Head of caudate nucleus (tissue), 42 donors: Measurements from ENCODE around the gene OASL.

Experiments used
- DNase-seq, 42 donors: peaks; one replicate each; pipeline versions ENCODE4 v3.0.0 to v3.0.0-alpha.2; 2020 to 2021; ENCODE audit warnings: mixed read lengths in 7 of 42
- intact Hi-C: fragments of 100-400 bp; cut with DNase I; formaldehyde crosslinking; loops from one replicate; pipeline ENCODE4 v1.15.0; 2022

The OASL gene

DNA sequence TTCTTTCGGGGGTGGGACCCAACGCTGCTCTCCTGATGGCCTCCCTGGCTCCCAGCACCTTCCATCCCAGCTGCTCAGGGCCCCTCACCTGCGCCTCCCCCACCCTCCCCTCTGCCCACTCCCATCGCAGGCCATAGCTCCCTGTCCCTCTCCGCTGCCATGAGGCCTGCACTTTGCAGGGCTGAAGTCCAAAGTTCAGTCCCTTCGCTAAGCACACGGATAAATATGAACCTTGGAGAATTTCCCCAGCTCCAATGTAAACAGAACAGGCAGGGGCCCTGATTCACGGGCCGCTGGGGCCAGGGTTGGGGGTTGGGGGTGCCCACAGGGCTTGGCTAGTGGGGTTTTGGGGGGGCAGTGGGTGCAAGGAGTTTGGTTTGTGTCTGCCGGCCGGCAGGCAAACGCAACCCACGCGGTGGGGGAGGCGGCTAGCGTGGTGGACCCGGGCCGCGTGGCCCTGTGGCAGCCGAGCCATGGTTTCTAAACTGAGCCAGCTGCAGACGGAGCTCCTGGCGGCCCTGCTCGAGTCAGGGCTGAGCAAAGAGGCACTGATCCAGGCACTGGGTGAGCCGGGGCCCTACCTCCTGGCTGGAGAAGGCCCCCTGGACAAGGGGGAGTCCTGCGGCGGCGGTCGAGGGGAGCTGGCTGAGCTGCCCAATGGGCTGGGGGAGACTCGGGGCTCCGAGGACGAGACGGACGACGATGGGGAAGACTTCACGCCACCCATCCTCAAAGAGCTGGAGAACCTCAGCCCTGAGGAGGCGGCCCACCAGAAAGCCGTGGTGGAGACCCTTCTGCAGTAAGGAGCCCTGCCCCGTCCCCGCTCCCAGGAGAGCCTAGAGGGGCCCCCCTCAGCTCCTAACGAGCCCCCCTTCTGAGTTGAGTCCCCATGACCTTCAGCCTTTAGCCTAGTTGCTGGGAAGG lies 60.5 kb downstream of the OASL start, which contains the start of gene HNF1A:
TSS of gene HNF1A (plus strand) at position 248 of the 924 bp plus-strand sequence. CDS start at position 474, 226 bp downstream.
- intact Hi-C loops, result no loop called here
- no peak for DNase-seq

DNA sequence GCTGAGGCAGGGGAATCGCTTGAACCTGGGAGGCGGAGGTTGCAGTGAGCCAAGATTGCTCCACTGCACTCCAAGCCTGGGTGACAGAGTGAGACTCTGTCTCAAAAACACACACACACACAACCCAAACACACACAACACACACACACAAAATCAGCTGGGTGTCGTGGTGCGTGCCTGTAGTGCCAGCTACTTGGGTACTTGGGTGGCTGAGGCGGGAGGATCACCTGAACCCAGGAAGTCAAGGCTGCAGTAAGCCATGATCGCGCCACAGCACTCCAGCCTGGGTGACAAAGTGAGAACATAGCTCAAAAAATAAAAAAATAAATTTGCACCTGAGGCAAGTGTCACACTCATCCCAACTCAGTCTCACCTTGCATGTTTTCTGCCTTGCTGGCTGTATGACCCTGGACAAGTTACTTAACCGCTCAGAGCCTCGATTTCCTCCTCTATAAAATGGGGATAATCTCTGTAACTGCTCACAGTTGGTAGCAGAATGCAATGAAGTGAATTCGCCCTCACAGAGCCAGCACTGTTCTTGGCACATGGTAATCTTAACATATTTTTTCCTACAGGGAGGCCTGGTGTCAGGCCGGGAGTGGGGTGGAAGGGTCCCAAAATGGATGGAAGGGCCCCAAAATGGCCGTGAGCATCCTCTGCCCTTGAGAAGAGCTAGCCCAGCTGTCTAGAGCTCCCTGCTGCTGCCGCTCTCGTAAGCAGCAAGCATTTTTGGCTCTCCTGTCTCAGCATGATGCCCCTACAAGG lies 61.3 kb downstream of the OASL start:
- intact Hi-C loops, result no loop called here
- DNase-seq, result no peak

DNA sequence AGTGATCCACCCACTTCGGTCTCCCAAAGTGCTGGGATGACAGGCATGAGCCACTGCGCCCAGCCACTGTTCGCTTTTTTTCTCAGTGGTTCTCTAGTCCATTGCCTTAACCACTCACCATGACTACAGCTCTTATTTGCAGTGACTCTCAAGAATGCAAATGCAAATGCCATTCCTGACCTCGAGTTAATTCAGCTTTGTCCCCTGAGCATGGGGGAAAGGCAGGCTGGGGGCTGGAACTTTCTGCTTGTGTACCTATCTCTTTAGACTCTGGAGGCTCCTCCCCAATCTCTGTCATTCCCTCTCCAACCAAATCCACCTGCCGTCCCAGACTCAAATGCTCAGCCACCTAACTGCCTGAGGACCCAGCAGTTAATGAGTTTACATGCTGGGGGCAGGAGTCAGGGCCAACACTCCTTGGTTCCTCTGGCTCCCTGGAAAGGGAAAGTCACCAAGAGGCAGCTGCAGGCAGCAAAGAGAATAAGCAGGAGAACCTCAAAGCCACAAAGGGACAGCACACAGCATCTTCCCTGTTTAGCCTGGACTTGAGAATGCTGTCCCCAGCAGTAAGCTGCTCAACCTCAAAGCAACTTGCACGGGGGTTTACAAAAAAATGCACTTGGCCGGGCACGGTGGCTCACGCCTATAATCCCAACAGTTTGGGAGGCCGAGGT lies 66.0 kb downstream of the OASL start:
- intact Hi-C loops, result loop anchor here (5.0 kb wide), 1 partner anchor 326 kb away; no protein-coding TSS in a partner anchor

DNA sequence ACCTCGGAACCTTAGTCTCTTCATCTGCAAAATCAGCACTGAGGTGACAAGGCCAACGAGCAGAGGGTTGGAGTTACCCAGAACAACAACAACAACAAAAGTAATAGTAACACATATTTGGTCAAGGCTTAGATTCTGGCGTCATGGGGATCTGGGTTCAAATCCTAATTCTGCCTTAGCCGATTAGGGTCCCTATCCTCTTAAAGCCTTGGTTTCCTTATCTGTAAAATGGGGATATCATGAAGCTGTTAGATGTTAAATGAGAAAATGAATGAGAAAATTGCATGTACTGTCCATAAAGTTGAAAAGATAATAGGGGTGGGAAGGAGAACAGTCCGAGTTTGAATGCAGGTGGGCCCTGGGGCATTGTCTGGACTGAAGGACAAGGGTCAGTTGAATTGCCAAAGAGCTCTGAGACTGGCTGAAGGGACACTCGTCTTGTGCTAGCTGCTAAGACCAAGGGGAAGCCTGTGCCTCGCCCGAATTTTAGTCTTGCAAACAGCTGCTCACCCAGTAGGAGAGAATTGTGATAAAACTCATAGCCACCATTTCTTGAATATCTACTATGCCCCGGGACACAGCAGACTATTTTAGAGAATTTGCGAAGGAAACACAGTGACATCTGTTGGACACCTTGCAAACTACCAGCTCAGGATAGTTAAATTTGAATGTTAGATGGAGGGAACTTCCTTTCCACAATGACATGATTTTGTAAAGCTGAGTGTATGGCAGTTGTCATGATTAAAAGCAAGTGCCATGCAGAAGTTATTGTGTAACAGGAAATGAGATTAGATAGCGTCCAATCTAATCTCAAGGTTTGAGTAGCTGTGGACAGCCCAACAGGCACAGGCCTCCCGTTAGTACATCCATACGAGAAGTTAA lies 67.5 kb downstream of the OASL start:
- intact Hi-C loops, result loop anchor here (5.0 kb wide), 1 partner anchor 324 kb away; no protein-coding TSS in a partner anchor
- DNase-seq, result peak in 23 of 42 donors; percentile 11 to 72 (median 43)

More for the DNA sequence above, 66.0 kb downstream of the OASL start:
- DNase-seq, result no peak

DNA sequence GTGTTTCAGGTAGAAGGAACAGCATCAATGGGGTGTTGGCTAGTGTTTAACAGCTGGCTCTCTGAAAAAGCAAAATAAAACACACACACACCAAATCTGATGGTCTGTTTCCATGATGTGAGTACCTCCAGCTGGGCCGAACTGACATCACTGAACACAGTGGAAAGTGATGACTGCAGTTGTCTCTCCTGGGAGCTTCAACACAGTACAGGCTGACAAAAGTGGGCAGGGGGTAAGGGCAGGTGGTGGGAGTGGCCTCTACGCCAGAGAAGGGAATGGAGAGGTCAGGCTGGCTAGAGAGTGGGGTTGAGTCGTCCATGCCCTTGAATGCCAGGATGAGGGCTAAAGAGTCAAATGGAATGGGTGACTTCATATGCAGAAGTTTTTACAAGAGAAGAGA lies 68.7 kb downstream of the OASL start:
- no peak for DNase-seq
- intact Hi-C loops, result loop anchor here (5.0 kb wide), 1 partner anchor 323 kb away; no protein-coding TSS in a partner anchor
